AG09319 (cell line): ENCODE measurements around the gene CALB2.

Experiments
- DNase-seq: peaks from one replicate; pipeline ENCODE4 v3.0.0-alpha.2; 2010; ENCODE audit warnings: low read depth; ENCODE audit errors: extremely low read depth
- TF ChIP-seq, protein P1 (sequence below): IDR thresholded peaks from 2 replicates; pipeline ENCODE4 v1.5.1; 2011; ENCODE audit warnings: low read depth, mild to moderate bottlenecking, inconsistent platforms, low read length, moderate library complexity

CALB2 gene

DNA sequence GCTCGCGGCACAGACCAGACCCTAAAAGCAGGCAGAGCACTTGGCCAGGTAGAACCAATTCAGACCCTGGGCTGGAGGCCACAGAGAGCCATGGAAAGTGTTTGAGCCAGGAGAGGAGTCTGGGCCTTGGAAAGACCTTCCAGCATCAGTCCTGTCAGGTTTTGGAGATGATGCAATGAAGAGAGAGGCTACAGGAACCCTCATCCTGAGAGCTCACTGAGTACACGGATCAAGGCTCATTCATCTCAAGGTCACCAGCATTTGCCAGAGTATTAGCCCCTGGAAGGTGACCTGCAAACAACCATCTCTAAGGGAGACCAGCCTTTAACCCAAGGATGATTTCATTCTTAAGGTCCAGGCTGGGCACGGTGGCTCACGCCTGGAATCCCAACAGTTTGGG, 55.5 kb downstream of the CALB2 start:
- TF ChIP-seq, protein P1, sequence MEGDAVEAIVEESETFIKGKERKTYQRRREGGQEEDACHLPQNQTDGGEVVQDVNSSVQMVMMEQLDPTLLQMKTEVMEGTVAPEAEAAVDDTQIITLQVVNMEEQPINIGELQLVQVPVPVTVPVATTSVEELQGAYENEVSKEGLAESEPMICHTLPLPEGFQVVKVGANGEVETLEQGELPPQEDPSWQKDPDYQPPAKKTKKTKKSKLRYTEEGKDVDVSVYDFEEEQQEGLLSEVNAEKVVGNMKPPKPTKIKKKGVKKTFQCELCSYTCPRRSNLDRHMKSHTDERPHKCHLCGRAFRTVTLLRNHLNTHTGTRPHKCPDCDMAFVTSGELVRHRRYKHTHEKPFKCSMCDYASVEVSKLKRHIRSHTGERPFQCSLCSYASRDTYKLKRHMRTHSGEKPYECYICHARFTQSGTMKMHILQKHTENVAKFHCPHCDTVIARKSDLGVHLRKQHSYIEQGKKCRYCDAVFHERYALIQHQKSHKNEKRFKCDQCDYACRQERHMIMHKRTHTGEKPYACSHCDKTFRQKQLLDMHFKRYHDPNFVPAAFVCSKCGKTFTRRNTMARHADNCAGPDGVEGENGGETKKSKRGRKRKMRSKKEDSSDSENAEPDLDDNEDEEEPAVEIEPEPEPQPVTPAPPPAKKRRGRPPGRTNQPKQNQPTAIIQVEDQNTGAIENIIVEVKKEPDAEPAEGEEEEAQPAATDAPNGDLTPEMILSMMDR = no peak
- no peak for DNase-seq

DNA sequence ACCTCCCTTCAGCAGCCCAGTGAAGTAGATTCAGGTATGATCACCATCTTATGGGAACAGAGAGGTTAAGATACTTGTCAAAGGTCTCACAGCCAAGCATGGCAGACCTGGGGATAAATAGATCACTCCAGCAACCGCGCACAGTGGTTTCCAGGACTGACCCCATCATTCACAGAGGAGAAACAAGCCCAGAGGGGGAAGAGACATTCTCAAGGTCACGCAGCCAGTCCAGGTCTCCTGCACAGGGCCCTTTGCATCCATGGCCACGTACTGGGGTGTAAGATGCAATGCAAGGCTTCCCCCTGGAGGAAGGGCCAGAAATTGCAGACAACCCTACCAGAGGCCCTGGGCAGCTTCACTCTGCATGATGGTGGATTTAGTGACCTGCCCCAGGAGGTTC, 63.4 kb downstream of the CALB2 start:
- TF ChIP-seq, protein P1 = peak; percentile 14
- no peak for DNase-seq

DNA sequence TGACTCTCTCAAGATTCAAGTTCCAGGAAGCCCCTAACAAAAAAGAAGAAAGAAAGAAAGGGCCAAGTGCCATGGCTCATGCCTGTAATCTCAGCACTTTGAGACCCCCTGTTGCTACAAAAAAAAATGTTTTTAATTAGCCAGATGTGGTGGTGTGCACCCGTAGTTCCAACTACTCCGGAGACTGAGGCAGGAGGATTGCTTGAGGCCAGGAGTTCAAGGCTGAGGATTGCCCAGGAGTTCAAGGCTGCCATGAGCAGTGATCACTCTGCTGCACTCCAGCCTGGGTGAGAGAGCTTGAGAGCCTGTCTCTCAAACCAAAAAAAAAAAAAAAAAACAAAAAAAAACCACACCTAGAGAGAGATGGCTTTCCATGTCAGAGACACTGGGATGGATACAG, 64.5 kb downstream of the CALB2 start:
- TF ChIP-seq, protein P1 = no peak

DNA sequence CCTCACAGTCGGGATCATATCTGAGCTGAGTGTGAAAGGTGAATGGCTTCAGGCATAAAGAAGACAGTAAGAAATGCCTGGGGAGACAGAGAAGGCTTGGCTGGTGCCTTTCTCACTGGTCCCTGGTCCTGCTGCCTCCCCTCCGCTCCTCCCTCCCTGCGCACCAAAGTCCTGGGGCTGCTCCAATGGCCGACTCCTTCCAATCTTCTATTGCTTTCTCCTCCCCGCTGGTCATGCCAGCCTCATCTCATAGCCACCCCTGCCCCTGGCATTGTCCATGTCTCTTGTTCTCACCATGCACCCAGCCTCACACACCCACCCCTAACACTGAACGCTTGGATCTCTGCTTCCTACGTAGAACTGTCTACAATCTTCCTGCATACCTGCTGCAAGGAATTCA, 65.3 kb downstream of the CALB2 start:
- no peak for DNase-seq
- TF ChIP-seq, protein P1 = no peak

More for the DNA sequence above, 64.5 kb downstream of the CALB2 start:
- no peak for DNase-seq

DNA sequence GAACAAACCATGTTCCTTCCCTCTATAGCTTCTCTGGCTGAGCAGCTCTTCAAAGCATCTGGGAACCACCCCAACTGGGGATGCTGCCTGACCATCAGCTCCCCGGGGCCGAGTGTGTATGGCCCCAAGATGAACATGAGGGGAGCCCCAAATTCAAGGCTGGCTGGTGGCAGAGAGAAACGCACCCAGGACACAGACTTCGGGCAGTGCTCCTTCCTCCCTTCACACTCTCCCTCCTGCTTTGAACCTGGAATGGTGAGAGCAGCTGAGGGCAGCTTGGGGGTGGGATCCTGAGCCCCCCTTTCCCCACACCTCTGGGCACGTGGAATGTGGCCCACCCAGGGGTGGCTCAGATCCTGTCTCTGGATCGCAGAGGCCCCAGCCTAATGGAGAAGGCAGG, 66.1 kb downstream of the CALB2 start:
- TF ChIP-seq, protein P1 = no peak
- no peak for DNase-seq

DNA sequence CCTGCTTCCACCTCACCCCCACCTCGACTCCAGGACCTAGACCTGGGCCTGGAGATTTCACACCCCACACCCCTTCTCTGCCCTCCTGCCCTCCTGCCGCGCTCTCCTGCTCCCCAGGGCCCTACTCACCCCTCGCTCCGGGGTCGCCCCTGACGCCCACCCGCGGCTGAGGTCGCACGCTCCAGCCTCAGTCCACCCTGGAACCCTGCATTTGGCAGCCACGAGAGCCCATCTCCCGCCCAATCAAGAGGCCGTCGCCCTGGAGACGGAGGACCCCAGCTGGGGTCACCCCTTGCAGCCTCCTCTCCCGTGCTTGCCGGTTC, 67.2 kb downstream of the CALB2 start:
- TF ChIP-seq, protein P1 = no peak
- no peak for DNase-seq

DNA sequence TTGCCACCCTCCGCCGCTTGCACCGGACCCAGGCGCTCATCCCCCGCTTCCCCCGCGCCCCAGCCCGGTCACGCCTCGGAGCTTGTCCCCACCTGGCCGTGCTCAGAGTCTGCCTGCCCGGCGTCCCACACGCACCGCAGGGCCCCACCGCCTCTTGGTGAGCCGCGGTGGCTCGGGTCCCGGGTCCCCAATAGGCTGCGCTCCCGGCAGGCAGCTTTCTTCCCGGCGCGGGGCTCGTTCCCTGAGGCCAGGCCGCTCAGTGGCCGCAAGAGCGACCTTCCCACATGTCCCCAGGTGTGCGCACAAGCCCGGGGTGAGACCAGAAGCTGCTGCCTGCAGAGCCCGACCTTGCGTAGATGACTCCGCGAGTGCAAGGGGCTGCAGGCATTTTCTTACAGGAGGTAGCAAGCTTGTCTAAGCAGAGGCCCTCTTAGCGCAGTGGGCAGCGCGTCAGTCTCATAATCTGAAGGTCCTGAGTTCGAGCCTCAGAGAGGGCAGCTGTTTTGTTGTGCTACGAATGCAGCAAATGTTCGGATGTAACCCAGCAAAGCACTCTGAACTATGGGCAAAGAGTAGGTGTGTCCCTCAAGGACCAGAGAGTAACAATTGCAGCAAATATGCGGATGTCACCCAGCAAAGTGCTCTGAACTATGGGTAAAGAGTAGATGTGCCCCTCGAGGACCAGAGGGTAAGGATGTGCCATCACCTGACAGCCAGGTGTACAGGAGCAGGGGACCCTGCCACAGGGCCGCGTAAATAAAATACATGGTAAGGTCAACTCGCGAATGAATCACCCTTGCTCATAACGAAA, 67.8 kb downstream of the CALB2 start:
- peak; percentile 62 for DNase-seq
- TF ChIP-seq, protein P1 = no peak
